Brain microvascular endothelial cell (primary cell): ENCODE data around the gene RDH5.
"Not testable (repeated sequence)": the region's sequence is repeated elsewhere in the genome, so short reads cannot be mapped to it uniquely, and the experiment has no call there.

ENCODE experiments used
- DNase-seq: peaks from one replicate; pipeline ENCODE4 v3.0.0-alpha.2; 2020
- H3K27ac ChIP-seq: fragments of 250-450 bp; sonication (Bioruptor Pico); 2 replicates; pipeline ENCODE4 v1.5.1; 2020; ENCODE audit warnings: mild to moderate bottlenecking, moderate library complexity
- H3K27me3 ChIP-seq: fragments of 250-450 bp; sonication (Bioruptor Pico); replicated peaks from 2 replicates; pipeline ENCODE4 v1.5.1; 2020; ENCODE audit warnings: mild to moderate bottlenecking
- H3K36me3 ChIP-seq: fragments of 250-450 bp; sonication (Bioruptor Pico); replicated peaks from 2 replicates; pipeline ENCODE4 v1.5.1; 2020; ENCODE audit warnings: mild to moderate bottlenecking
- H3K4me3 ChIP-seq: 2 replicates; pipeline ENCODE4 v1.5.1; 2011; ENCODE audit warnings: low read depth, mild to moderate bottlenecking, control low read depth, low read length, moderate library complexity
- CTCF ChIP-seq: IDR thresholded peaks from 2 replicates; pipeline ENCODE4 v1.5.1; 2011; ENCODE audit warnings: low read depth, mild to moderate bottlenecking, moderate library complexity, low read length, control low read depth, inconsistent platforms; ENCODE audit errors: missing control alignments
- in situ Hi-C: cut with HindIII; loops from 2 replicates; pipeline ENCODE4 v1.10.0; 2017; ENCODE audit warnings: low sequenced_read_pairs, low pct_ligation_motif_present

The RDH5 gene

GRCh38 chr12:55757701-55758100, 37.5 kb downstream of the RDH5 start:
- H3K4me3 ChIP-seq = no peak overlapping the region
- in situ Hi-C loops = loop anchor here (10.0 kb wide), 1 partner anchor 197 kb away; no protein-coding TSS in a partner anchor
- H3K27ac ChIP-seq = no peak overlapping the region
- no peaks in the 10 kb centered on the region for H3K27me3 ChIP-seq
- no peak for DNase-seq
- no peak for TF ChIP-seq CTCF
- H3K36me3 ChIP-seq = peaks cover 69% of the 10 kb centered on the region

GRCh38 chr12:55758575-55758974, 38.4 kb downstream of the RDH5 start:
- in situ Hi-C loops = loop anchor here (10.0 kb wide), 1 partner anchor 196 kb away; no protein-coding TSS in a partner anchor

GRCh38 chr12:55760663-55761062, 40.5 kb downstream of the RDH5 start:
- no peak for DNase-seq
- Histone ChIP-seq H3K36me3 (peaks cover 61% of the 10 kb centered on the region), H3K4me3 (no peak overlapping the region), H3K27ac (no peak overlapping the region), H3K27me3 (no peaks in the 10 kb centered on the region)
- in situ Hi-C loops = no loop called here
- no peak for TF ChIP-seq CTCF

More at GRCh38 chr12:55758575-55758974, 38.4 kb downstream of the RDH5 start:
- H3K4me3 ChIP-seq, H3K27me3 ChIP-seq, DNase-seq, H3K27ac ChIP-seq: not testable (repeated sequence)
- H3K36me3 ChIP-seq = peaks cover 67% of the 10 kb centered on the region

GRCh38 chr12:55762646-55763045, 42.5 kb downstream of the RDH5 start:
- no peaks in the 10 kb centered on the region for H3K27me3 ChIP-seq
- H3K4me3 ChIP-seq = no peak overlapping the region
- TF ChIP-seq CTCF = no peak
- in situ Hi-C loops = no loop called here
- no peak for DNase-seq
- H3K27ac ChIP-seq = no peak overlapping the region
- peaks cover 52% of the 10 kb centered on the region for H3K36me3 ChIP-seq

- in situ Hi-C loops = no loop called here
- H3K36me3 ChIP-seq = peaks cover 36% of the 10 kb centered on the region
Measured at GRCh38 chr12:55765736-55766290, 45.6 kb downstream of the RDH5 start.

GRCh38 chr12:55767156-55767555, 47.0 kb downstream of the RDH5 start:
- Histone ChIP-seq H3K4me3 (no peak overlapping the region), H3K27ac (no peak overlapping the region), H3K27me3 (no peaks in the 10 kb centered on the region), H3K36me3 (peaks cover 26% of the 10 kb centered on the region)
- no peak for TF ChIP-seq CTCF
- DNase-seq = no peak
- in situ Hi-C loops = no loop called here

More at GRCh38 chr12:55765736-55766290, 45.6 kb downstream of the RDH5 start:
- no peak for DNase-seq
- Histone ChIP-seq H3K27me3 (no peaks in the 10 kb centered on the region), H3K4me3 (no peak overlapping the region), H3K27ac (no peak overlapping the region)
- TF ChIP-seq CTCF = no peak
